GM23338 (cell line): ENCODE results near the gene SH2D6. TPM values are rescaled to one million over a fixed set of nuclear protein-coding genes. Genes with fewer than 3 reads are reported as not detected.

Source experiments
- ATAC-seq: fragments of 200-7000 bp; cut with Tn5 transposase; 3 replicates; pipeline ENCODE4 v1.9.1; 2020
- DNase-seq: peaks from one replicate; pipeline ENCODE4 v3.0.0-alpha.2; 2015; ENCODE audit warnings: low spot score
- H2AFZ ChIP-seq: fragments of 200-600 bp; sonication (generic); 2 replicates; pipeline ENCODE4 v1.8.0; 2016; ENCODE audit warnings: antibody characterized with exemption, mild to moderate bottlenecking, moderate library complexity
- H3F3A ChIP-seq: fragments of 200-600 bp; sonication (generic); replicated peaks from 2 replicates; pipeline ENCODE4 v1.8.0; 2017; ENCODE audit warnings: antibody characterized with exemption, mixed run types, low read depth
- H3K27ac ChIP-seq: fragments of 200-600 bp; sonication (generic); 2 replicates; pipeline ENCODE4 v1.6.1; 2016; ENCODE audit warnings: low read depth
- H3K27me3 ChIP-seq: fragments of 200-600 bp; sonication (generic); 2 replicates; pipeline ENCODE4 v1.8.0; 2016; ENCODE audit warnings: mild to moderate bottlenecking, mixed run types, moderate library complexity; ENCODE audit not compliant: insufficient read depth
- H3K36me3 ChIP-seq: fragments of 200-600 bp; sonication (generic); 2 replicates; pipeline ENCODE4 v1.8.0; 2016; ENCODE audit warnings: mild to moderate bottlenecking; ENCODE audit not compliant: insufficient read depth
- H3K4me1 ChIP-seq: fragments of 200-600 bp; sonication (generic); 2 replicates; pipeline ENCODE4 v1.8.0; 2016; ENCODE audit warnings: mild to moderate bottlenecking, moderate library complexity; ENCODE audit not compliant: insufficient read depth
- H3K4me2 ChIP-seq: fragments of 200-600 bp; sonication (generic); 2 replicates; pipeline ENCODE4 v1.7.1; 2017; ENCODE audit warnings: mixed run types
- H3K4me3 ChIP-seq: fragments of 200-600 bp; sonication (generic); 2 replicates; pipeline ENCODE4 v1.6.1; 2016; ENCODE audit warnings: mixed run types
- H3K79me2 ChIP-seq: fragments of 200-600 bp; sonication (generic); replicated peaks from 2 replicates; pipeline ENCODE4 v1.8.0; 2017; ENCODE audit warnings: mild to moderate bottlenecking; ENCODE audit not compliant: insufficient read depth
- H3K9me2 ChIP-seq: fragments of 200-600 bp; sonication (generic); 2 replicates; pipeline ENCODE4 v1.8.0; 2017; ENCODE audit not compliant: insufficient read depth
- H4K20me1 ChIP-seq: fragments of 200-600 bp; sonication (generic); replicated peaks from 2 replicates; pipeline ENCODE4 v1.8.0; 2017; ENCODE audit warnings: mild to moderate bottlenecking; ENCODE audit not compliant: insufficient read depth
- H3K27ac Mint-ChIP-seq: 2 replicates; pipeline ENCODE4 v1.8.0; 2020; ENCODE audit warnings: inconsistent platforms, mild to moderate bottlenecking, moderate library complexity, mixed read lengths
- H3K27me3 Mint-ChIP-seq: 3 replicates; pipeline ENCODE4 v1.8.0; 2022; ENCODE audit warnings: low read depth, mild to moderate bottlenecking, moderate library complexity, mixed read lengths, inconsistent platforms; ENCODE audit not compliant: insufficient read depth, poor library complexity
- H3K36me3 Mint-ChIP-seq: 3 replicates; pipeline ENCODE4 v1.8.0; 2021; ENCODE audit warnings: low read depth, mild to moderate bottlenecking, inconsistent platforms, moderate library complexity, mixed read lengths
- H3K4me1 Mint-ChIP-seq: 3 replicates; pipeline ENCODE4 v1.8.0; 2020; ENCODE audit warnings: mild to moderate bottlenecking, inconsistent platforms, mixed read lengths
- H3K4me3 Mint-ChIP-seq: 3 replicates; pipeline ENCODE4 v1.8.0; 2021; ENCODE audit warnings: moderate library complexity, mild to moderate bottlenecking, inconsistent platforms, mixed read lengths
- H3K9me3 Mint-ChIP-seq: 3 replicates; pipeline ENCODE4 v1.8.0; 2020; ENCODE audit warnings: moderate library complexity, mild to moderate bottlenecking, inconsistent platforms, mixed read lengths
- CREB1 ChIP-seq: fragments of 250-450 bp; sonication (Bioruptor Pico); IDR thresholded peaks from 2 replicates; pipeline ENCODE4 v1.5.0; 2020; ENCODE audit warnings: low read depth, mild to moderate bottlenecking, moderate library complexity
- CTCF ChIP-seq, 2 experiments: fragments of 200-600 bp in 1 of 2; sonication (generic) in 1 of 2; conservative IDR thresholded peaks; 2 replicates each; pipeline versions ENCODE4 v1.5.1 to v1.6.1; 2016 to 2017; ENCODE audit warnings: antibody characterized with exemption in 2 of 2, low read depth in 2 of 2, mild to moderate bottlenecking in 2 of 2, moderate library complexity in 1 of 2
- ETS1 ChIP-seq: IDR thresholded peaks from 2 replicates; pipeline ENCODE4 v1.6.1; 2016; ENCODE audit warnings: antibody characterized with exemption
- EZH2 ChIP-seq: fragments of 200-600 bp; sonication (generic); IDR thresholded peaks from one replicate; pipeline ENCODE4 v1.8.0; 2017; ENCODE audit warnings: antibody characterized with exemption, mild to moderate bottlenecking, low read depth; ENCODE audit not compliant: unreplicated experiment
- EZH2phosphoT487 ChIP-seq: fragments of 200-600 bp; sonication (generic); IDR thresholded peaks from one replicate; pipeline ENCODE4 v1.8.1; 2018; ENCODE audit warnings: antibody characterized with exemption; ENCODE audit not compliant: unreplicated experiment
- JUNB ChIP-seq: IDR thresholded peaks from one replicate; pipeline ENCODE4 v1.6.1; 2016; ENCODE audit warnings: antibody characterized with exemption; ENCODE audit not compliant: unreplicated experiment
- NANOG ChIP-seq: IDR thresholded peaks from 2 replicates; pipeline ENCODE4 v1.6.1; 2016; ENCODE audit warnings: antibody characterized with exemption, borderline replicate concordance
- POLR2AphosphoS5 ChIP-seq: IDR thresholded peaks from 2 replicates; pipeline ENCODE4 v1.6.1; 2016; ENCODE audit warnings: antibody characterized with exemption, low read depth
- REST ChIP-seq: IDR thresholded peaks from one replicate; pipeline ENCODE4 v1.6.1; 2018; ENCODE audit warnings: antibody characterized with exemption; ENCODE audit not compliant: unreplicated experiment
- STAT1 ChIP-seq: IDR thresholded peaks from one replicate; pipeline ENCODE4 v1.6.1; 2016; ENCODE audit warnings: antibody characterized with exemption; ENCODE audit not compliant: unreplicated experiment
- ZNF114 ChIP-seq: fragments of 250-450 bp; sonication (Bioruptor Pico); IDR thresholded peaks from 2 replicates; pipeline ENCODE4 v1.5.0; 2020; ENCODE audit warnings: mild to moderate bottlenecking, moderate library complexity
- ZNF331 ChIP-seq: fragments of 250-450 bp; sonication (Bioruptor Pico); IDR thresholded peaks from 2 replicates; pipeline ENCODE4 v1.5.0; 2020; ENCODE audit warnings: low read depth, mild to moderate bottlenecking, moderate library complexity
- ZNF462 ChIP-seq: fragments of 250-450 bp; sonication (Bioruptor Pico); IDR thresholded peaks from 2 replicates; pipeline ENCODE4 v1.5.0; 2020; ENCODE audit warnings: mild to moderate bottlenecking, moderate library complexity
- polyA plus RNA-seq: library from polyadenylated mRNA; unstranded; fragments of >200 nt; fragmentation: Nextera tagmentation; extraction: Ambion mirVana; gene quantifications from 2 replicates; pipeline ENCODE4 v1.2.1, GENCODE V29; 2016
- total RNA-seq: library from RNA; depleted of rRNA; stranded (reverse); fragments of >200 nt; shearing (Covaris generic); gene quantifications from 2 replicates; pipeline ENCODE4 v1.2.3, GENCODE V29; 2014

SH2D6 gene
- total and polyA plus RNA-seq, 2 experiments from 2014 or later = 0.37 TPM; not detected in 1

- no peaks in the 10 kb centered on the region for H3K27me3 ChIP-seq
- no peak for TF ChIP-seq ETS1
- no peak for TF ChIP-seq STAT1
- TF ChIP-seq CTCF (conservative IDR thresholded peaks at IDR 0.05; ENCODE audit: low read depth in 2 of 2) = no peak
- no peak for TF ChIP-seq ZNF114 (CRISPR knock-in tag)
- no peak for TF ChIP-seq EZH2phosphoT487
- TF ChIP-seq REST = no peak
- TF ChIP-seq JUNB = no peak
- no peak for TF ChIP-seq EZH2
- TF ChIP-seq POLR2AphosphoS5 = no peak
- no peak for TF ChIP-seq NANOG
- TF ChIP-seq ZNF462 (CRISPR knock-in tag) = no peak
- no peak for TF ChIP-seq CREB1 (CRISPR knock-in tag)
- no peak for TF ChIP-seq ZNF331 (CRISPR knock-in tag)
Observed at GRCh38 chr2:85395912-85396475, 22.5 kb upstream of the SH2D6 start.

More at GRCh38 chr2:85395912-85396475, 22.5 kb upstream of the SH2D6 start:
- no peaks in the 10 kb centered on the region for H3K9me3 Mint-ChIP-seq
- Histone ChIP-seq H3K27ac (0 out of 2 replicates have a peak overlapping the region, but pooled peaks have one; percentile 45), H3K79me2 (no peaks in the 10 kb centered on the region), H3K4me1 (peaks cover 3% of the 10 kb centered on the region; the same call in 1 of the 2 replicates), H3K36me3 (no peaks in the 10 kb centered on the region; the same call in 1 of the 2 replicates), H2AFZ (no peak overlapping the region), H3F3A (0 out of 2 replicates have a peak, but pooled peaks cover 7% of the 10 kb centered on the region), H3K9me2 (no peaks in the 10 kb centered on the region), H4K20me1 (no peaks in the 10 kb centered on the region), H3K4me2 (no peak overlapping the region), H3K4me3 (no peak overlapping the region)
- H3K4me3 Mint-ChIP-seq = no peak overlapping the region
- peaks cover 11% of the 10 kb centered on the region; the same call in 2 of the 3 replicates for H3K36me3 Mint-ChIP-seq
- H3K27me3 Mint-ChIP-seq = peaks cover 5% of the 10 kb centered on the region
- no peak overlapping the region for H3K27ac Mint-ChIP-seq
- ATAC-seq (no peak), DNase-seq (no peak)
- peaks cover 19% of the 10 kb centered on the region for H3K4me1 Mint-ChIP-seq
